Peyer's patch (tissue), 4 donors: Measurements from ENCODE around the gene KRTAP22-2. TPM values are rescaled to one million over a fixed set of nuclear protein-coding genes. Genes with fewer than 3 reads are reported as not detected.

ENCODE experiments used
- DNase-seq, 3 donors: peaks; one replicate each; pipeline ENCODE4 v3.0.0-alpha.2; 2017 to 2019
- H3K27ac ChIP-seq, 4 donors: fragments of 200-600 bp; sonication (generic); one replicate each; pipeline ENCODE4 v1.5.1; 2016 to 2019
- H3K27me3 ChIP-seq, 2 donors: fragments of 200-600 bp; sonication (generic); one replicate each; pipeline ENCODE4 v1.5.1; 2019
- H3K36me3 ChIP-seq, 3 donors: fragments of 200-600 bp; sonication (generic); one replicate each; pipeline ENCODE4 v1.5.1; 2016 to 2019
- H3K4me1 ChIP-seq, 4 donors: fragments of 200-600 bp; sonication (generic); one replicate each; pipeline ENCODE4 v1.5.1; 2016 to 2019
- H3K4me3 ChIP-seq, 4 donors: fragments of 200-600 bp; sonication (generic); 1 replicate in 3 of 4; 2 replicates in 1 of 4; pipeline ENCODE4 v1.5.1; 2016 to 2019; ENCODE audit warnings: mild to moderate bottlenecking in 1 of 4
- H3K9me3 ChIP-seq, 4 donors: fragments of 200-600 bp; sonication (generic); one replicate each; pipeline ENCODE4 v1.5.1; 2016 to 2019; ENCODE audit warnings: mild to moderate bottlenecking in 1 of 4
- POLR2A ChIP-seq, 2 donors: fragments of 450-650 bp; IDR thresholded peaks; one replicate each; pipeline ENCODE4 v1.5.1; 2017; ENCODE audit warnings: antibody characterized with exemption in 2 of 2, mild to moderate bottlenecking in 2 of 2, moderate library complexity in 2 of 2
- total RNA-seq, 4 donors: library from RNA; depleted of rRNA; stranded (reverse); fragments of >200 nt; gene quantifications; one replicate each; pipeline ENCODE4 v1.1.0, GENCODE V29; 2016
- TF ChIP-seq, protein P1 (sequence below), 6 experiments: fragments of 450-650 bp in 4 of 6; fragments of 200-600 bp in 2 of 6; sonication (generic) in 1 of 6; IDR thresholded peaks; one replicate each; pipeline ENCODE4 v1.5.1; 2017 to 2019; ENCODE audit warnings: antibody characterized with exemption in 6 of 6, mild to moderate bottlenecking in 3 of 6, moderate library complexity in 1 of 6

Gene KRTAP22-2
- total RNA-seq, 4 donors from 2014 or later = not detected

DNA sequence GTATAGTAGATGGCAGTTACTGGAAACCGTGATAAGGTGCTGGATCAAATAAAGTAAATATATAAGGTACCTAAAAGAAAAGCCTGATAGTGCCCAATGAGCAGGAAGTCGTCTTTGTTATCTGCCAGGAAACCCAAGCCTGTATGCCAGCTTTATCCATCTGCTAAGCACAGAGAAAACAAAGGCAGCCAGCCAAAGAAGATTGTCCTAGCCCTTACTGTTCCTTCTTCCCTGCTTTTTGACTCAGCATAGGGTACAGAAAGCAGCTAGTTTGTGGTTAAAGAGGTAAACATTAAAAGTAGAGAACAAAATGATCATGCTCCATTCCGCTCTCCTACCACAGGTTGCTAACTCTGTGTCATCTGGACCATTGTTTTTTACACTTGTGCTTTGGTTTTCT, 10.1 kb downstream of the KRTAP22-2 start:
- Histone ChIP-seq H3K4me3 (no peak overlapping the region), H3K4me1 (no peaks in the 10 kb centered on the region), H3K36me3 (no peaks in the 10 kb centered on the region), H3K27me3 (no peaks in the 10 kb centered on the region), H3K27ac (no peak overlapping the region), H3K9me3 (no peaks in the 10 kb centered on the region)
- TF ChIP-seq POLR2A (IDR thresholded peaks at IDR 0.05) = no peak
- TF ChIP-seq, protein P1, sequence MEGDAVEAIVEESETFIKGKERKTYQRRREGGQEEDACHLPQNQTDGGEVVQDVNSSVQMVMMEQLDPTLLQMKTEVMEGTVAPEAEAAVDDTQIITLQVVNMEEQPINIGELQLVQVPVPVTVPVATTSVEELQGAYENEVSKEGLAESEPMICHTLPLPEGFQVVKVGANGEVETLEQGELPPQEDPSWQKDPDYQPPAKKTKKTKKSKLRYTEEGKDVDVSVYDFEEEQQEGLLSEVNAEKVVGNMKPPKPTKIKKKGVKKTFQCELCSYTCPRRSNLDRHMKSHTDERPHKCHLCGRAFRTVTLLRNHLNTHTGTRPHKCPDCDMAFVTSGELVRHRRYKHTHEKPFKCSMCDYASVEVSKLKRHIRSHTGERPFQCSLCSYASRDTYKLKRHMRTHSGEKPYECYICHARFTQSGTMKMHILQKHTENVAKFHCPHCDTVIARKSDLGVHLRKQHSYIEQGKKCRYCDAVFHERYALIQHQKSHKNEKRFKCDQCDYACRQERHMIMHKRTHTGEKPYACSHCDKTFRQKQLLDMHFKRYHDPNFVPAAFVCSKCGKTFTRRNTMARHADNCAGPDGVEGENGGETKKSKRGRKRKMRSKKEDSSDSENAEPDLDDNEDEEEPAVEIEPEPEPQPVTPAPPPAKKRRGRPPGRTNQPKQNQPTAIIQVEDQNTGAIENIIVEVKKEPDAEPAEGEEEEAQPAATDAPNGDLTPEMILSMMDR (IDR thresholded peaks at IDR 0.05) = no peak
- no peak for DNase-seq

DNA sequence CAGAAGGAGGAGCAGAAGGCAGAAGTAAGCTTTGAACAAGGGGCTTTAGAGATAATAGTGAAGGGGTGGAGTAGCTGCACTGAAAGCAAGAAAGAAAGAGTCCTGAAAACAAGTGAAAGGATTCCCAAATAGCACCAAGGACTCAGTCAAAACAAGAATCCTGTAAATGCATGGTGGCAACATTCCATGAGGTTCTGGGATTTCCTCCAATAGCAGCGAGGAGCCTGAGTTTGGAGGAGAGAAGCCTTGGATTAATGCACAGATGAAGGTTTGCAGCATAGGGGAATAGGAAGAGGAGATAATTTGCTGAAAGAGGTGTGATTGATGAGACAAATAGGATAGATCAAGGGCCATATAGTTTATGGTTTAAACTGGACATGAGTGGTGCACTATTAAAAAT, 10.9 kb downstream of the KRTAP22-2 start:
- H3K4me1 ChIP-seq = no peaks in the 10 kb centered on the region

DNA sequence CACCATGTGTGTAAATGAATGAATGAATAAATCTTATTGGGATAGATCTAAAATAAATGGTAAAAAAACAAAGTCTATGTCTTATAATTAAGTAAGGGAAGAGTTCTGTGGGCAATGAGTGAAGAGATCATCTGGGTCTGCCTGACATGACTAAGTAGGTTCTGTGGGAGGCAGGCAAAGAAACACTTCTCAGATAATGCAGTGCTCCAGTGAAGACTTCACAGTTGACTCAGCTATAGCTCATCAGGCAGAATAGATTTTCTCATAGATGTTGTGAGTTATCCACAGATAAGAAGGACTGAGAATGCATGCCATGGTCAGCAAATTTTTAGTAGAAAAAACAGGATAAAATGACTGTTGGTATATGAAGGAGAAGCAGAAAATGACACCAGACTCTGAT, 12.4 kb downstream of the KRTAP22-2 start:
- TF ChIP-seq, protein P1 (IDR thresholded peaks at IDR 0.05) = no peak
- TF ChIP-seq POLR2A (IDR thresholded peaks at IDR 0.05) = no peak
- Histone ChIP-seq H3K4me3 (no peak overlapping the region), H3K27ac (no peak overlapping the region), H3K36me3 (no peaks in the 10 kb centered on the region), H3K9me3 (no peaks in the 10 kb centered on the region), H3K27me3 (no peaks in the 10 kb centered on the region), H3K4me1 (no peaks in the 10 kb centered on the region)
- DNase-seq = no peak

More for the DNA sequence above, 10.9 kb downstream of the KRTAP22-2 start:
- Histone ChIP-seq H3K27me3 (no peaks in the 10 kb centered on the region), H3K27ac (no peak overlapping the region), H3K4me3 (no peak overlapping the region), H3K36me3 (no peaks in the 10 kb centered on the region), H3K9me3 (no peaks in the 10 kb centered on the region)
- no peak for TF ChIP-seq POLR2A (IDR thresholded peaks at IDR 0.05)
- TF ChIP-seq, protein P1 (IDR thresholded peaks at IDR 0.05) = no peak
- DNase-seq = no peak

DNA sequence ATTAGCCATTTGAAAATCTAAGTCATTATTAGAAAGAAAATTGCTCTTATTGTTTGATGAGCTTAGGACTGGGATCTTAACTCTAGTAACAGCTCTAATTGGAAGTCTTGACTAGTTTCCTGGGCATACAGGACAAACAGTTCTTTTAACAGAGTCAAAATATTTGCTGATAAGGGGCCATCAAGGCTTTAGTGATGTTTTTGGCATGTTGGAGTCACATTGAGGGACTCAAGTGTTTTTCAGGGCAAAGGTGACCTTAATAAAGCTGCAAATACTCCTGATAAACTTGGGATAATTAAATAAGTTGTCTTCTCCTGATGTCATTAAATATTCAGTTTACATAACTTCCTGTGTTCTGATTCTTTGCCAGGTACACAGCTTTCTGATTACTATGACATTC, 22.6 kb downstream of the KRTAP22-2 start:
- no peaks in the 10 kb centered on the region for H3K4me1 ChIP-seq
- no peaks in the 10 kb centered on the region for H3K9me3 ChIP-seq
- no peak for DNase-seq
- H3K27ac ChIP-seq = no peak overlapping the region
- no peak overlapping the region for H3K4me3 ChIP-seq
- TF ChIP-seq, protein P1 (IDR thresholded peaks at IDR 0.05) = no peak
- no peak for TF ChIP-seq POLR2A (IDR thresholded peaks at IDR 0.05)
- H3K27me3 ChIP-seq = no peaks in the 10 kb centered on the region
- H3K36me3 ChIP-seq = no peaks in the 10 kb centered on the region

DNA sequence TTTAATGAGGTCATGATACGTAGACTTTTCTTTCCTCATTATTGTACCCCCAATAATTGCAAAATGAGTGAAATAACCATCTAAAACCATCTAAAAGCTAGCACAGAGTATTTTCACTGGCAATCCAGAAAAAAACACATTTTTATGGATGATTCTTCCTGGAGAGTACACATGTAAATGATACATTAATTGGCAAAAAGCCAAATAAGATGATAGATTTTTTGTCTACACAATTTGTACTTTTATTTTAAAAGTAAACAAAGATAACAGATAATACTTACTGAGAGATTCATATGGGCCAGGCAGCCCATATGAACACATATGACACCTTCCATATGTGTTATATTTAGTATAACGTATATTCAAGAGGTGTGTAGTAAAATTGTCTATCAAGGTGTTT, 26.6 kb downstream of the KRTAP22-2 start:
- no peaks in the 10 kb centered on the region for H3K36me3 ChIP-seq
- H3K4me3 ChIP-seq = no peak overlapping the region
- no peak for DNase-seq
- no peaks in the 10 kb centered on the region for H3K4me1 ChIP-seq
- H3K27me3 ChIP-seq = no peaks in the 10 kb centered on the region
- no peaks in the 10 kb centered on the region for H3K9me3 ChIP-seq
- TF ChIP-seq, protein P1 (IDR thresholded peaks at IDR 0.05) = no peak
- no peak for TF ChIP-seq POLR2A (IDR thresholded peaks at IDR 0.05)
- H3K27ac ChIP-seq = no peak overlapping the region

DNA sequence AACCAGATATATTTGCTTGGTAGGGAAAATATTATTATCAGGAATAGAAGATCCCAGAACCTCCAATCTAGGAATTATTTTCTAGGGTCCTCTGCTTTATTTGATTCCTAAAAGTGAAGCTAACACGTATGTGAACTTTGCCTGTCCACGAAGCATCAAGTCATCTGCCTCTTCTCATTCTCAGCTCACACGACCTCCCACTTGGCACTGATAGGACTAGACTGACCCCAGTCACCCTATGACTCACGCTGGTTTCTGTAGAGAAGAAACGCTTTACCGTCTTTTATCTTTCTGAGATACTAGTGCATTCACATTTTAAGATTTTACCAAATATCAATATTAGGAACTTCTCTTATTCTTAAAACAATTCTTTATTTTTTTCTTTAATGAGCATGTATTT, 27.1 kb downstream of the KRTAP22-2 start:
- no peak overlapping the region for H3K4me3 ChIP-seq
- H3K27ac ChIP-seq = no peak overlapping the region
- no peaks in the 10 kb centered on the region for H3K4me1 ChIP-seq
- H3K9me3 ChIP-seq = no peaks in the 10 kb centered on the region
- DNase-seq = no peak
- H3K27me3 ChIP-seq = no peaks in the 10 kb centered on the region
- TF ChIP-seq, protein P1 (IDR thresholded peaks at IDR 0.05) = no peak
- TF ChIP-seq POLR2A (IDR thresholded peaks at IDR 0.05) = no peak
- no peaks in the 10 kb centered on the region for H3K36me3 ChIP-seq
